BE2C (cell line): ENCODE results near the gene DNAH10.

Experiments used
- DNase-seq: peaks from one replicate; pipeline ENCODE4 v3.0.0-alpha.2; 2020
- H3K27me3 ChIP-seq: fragments of 250-450 bp; sonication (Bioruptor Pico); 2 replicates; pipeline ENCODE4 v1.5.1; 2020; ENCODE audit warnings: mild to moderate bottlenecking
- H3K36me3 ChIP-seq: fragments of 250-450 bp; sonication (Bioruptor Pico); 2 replicates; pipeline ENCODE4 v1.5.1; 2020; ENCODE audit warnings: mild to moderate bottlenecking
- H3K4me1 ChIP-seq: fragments of 250-450 bp; sonication (Bioruptor Pico); 2 replicates; pipeline ENCODE4 v1.5.1; 2020
- H3K4me3 ChIP-seq: 2 replicates; pipeline ENCODE4 v1.5.1; 2011; ENCODE audit warnings: low read depth, low read length
- H3K9me3 ChIP-seq: fragments of 250-450 bp; sonication (Bioruptor Pico); 2 replicates; pipeline ENCODE4 v1.5.1; 2020
- CTCF ChIP-seq: IDR thresholded peaks from 2 replicates; pipeline ENCODE4 v1.5.1; 2012; ENCODE audit warnings: mild to moderate bottlenecking, low read depth, low read length

Gene DNAH10

GRCh38 chr12:123748661-123749060, 13.4 kb upstream of the DNAH10 start:
- H3K27me3 ChIP-seq, result no peaks in the 10 kb centered on the region
- peaks cover 38% of the 10 kb centered on the region for H3K36me3 ChIP-seq
- H3K4me3 ChIP-seq, result no peak overlapping the region
- no peak for DNase-seq
- H3K9me3 ChIP-seq, result no peaks in the 10 kb centered on the region
- H3K4me1 ChIP-seq, result no peaks in the 10 kb centered on the region
- no peak for TF ChIP-seq CTCF

- Histone ChIP-seq H3K4me3 (no peak overlapping the region), H3K36me3 (peaks cover 39% of the 10 kb centered on the region), H3K27me3 (no peaks in the 10 kb centered on the region), H3K9me3 (no peaks in the 10 kb centered on the region), H3K4me1 (no peaks in the 10 kb centered on the region)
- no peak for TF ChIP-seq CTCF
- DNase-seq, result no peak
Observed at GRCh38 chr12:123749355-123749754, 12.7 kb upstream of the DNAH10 start.

- no peaks in the 10 kb centered on the region for H3K4me1 ChIP-seq
- peaks cover 40% of the 10 kb centered on the region for H3K36me3 ChIP-seq
- H3K4me3 ChIP-seq, result no peak overlapping the region
- no peak for DNase-seq
- no peaks in the 10 kb centered on the region for H3K9me3 ChIP-seq
- no peaks in the 10 kb centered on the region for H3K27me3 ChIP-seq
- no peak for TF ChIP-seq CTCF
Observed at GRCh38 chr12:123750159-123750656, 11.9 kb upstream of the DNAH10 start.

- Histone ChIP-seq H3K27me3 (no peaks in the 10 kb centered on the region), H3K4me1 (no peaks in the 10 kb centered on the region), H3K36me3 (peaks cover 40% of the 10 kb centered on the region), H3K4me3 (no peak overlapping the region), H3K9me3 (no peaks in the 10 kb centered on the region)
- DNase-seq, result no peak
- TF ChIP-seq CTCF, result no peak
Observed at GRCh38 chr12:123752046-123752445, 10.1 kb upstream of the DNAH10 start.

GRCh38 chr12:123754041-123754772, 7.9 kb upstream of the DNAH10 start:
- H3K36me3 ChIP-seq, result peaks cover 29% of the 10 kb centered on the region
- no peak for TF ChIP-seq CTCF
- DNase-seq, result no peak

GRCh38 chr12:123757561-123757960, 4.5 kb upstream of the DNAH10 start:
- no peaks in the 10 kb centered on the region for H3K9me3 ChIP-seq
- peaks cover 8% of the 10 kb centered on the region; the same call in 1 of the 2 replicates for H3K36me3 ChIP-seq
- H3K27me3 ChIP-seq, result peaks cover 2% of the 10 kb centered on the region; the same call in 1 of the 2 replicates
- H3K4me1 ChIP-seq, result no peaks in the 10 kb centered on the region
- no peak overlapping the region for H3K4me3 ChIP-seq
- no peak for TF ChIP-seq CTCF
- no peak for DNase-seq

More at GRCh38 chr12:123754041-123754772, 7.9 kb upstream of the DNAH10 start:
- Histone ChIP-seq H3K9me3 (no peaks in the 10 kb centered on the region), H3K27me3 (no peaks in the 10 kb centered on the region), H3K4me1 (no peaks in the 10 kb centered on the region), H3K4me3 (no peak overlapping the region)
